NCI-H1694 (cell line): Measurements from ENCODE around the gene TESK2.
A peak's percentile ranks its signal among the peaks of the same experiment; 100 is the strongest.

ENCODE experiments used
- DNase-seq: peaks from one replicate; lab custom pipeline; 2025; lab: John Stamatoyannopoulos, UW

The TESK2 gene

GRCh38 chr1:45303520-45304310 is 187.2 kb downstream of the TESK2 start:
- DNase-seq, result peak; percentile 95

- DNase-seq, result no peak
These were observed 188.3 kb downstream of the TESK2 start for GRCh38 chr1:45302505-45303150.

GRCh38 chr1:45300669-45300997 is 190.3 kb downstream of the TESK2 start:
- no peak for DNase-seq

- peak; percentile 74 for DNase-seq
These were observed 190.8 kb downstream of the TESK2 start for GRCh38 chr1:45299981-45300668.

GRCh38 chr1:45299296-45299695 is 191.7 kb downstream of the TESK2 start:
- no peak for DNase-seq

- DNase-seq, result no peak
These were observed 193.2 kb downstream of the TESK2 start for GRCh38 chr1:45297666-45298356.
